Parathyroid adenoma (tissue), 2 donors: ENCODE results near the gene PANX1.

Source experiments
- H2AFZ ChIP-seq: fragments of 300-600 bp; sonication (generic); one replicate; pipeline ENCODE4 v1.7.0; 2017; ENCODE audit warnings: antibody characterized with exemption, mild to moderate bottlenecking
- H3K27ac ChIP-seq: fragments of 300-600 bp; sonication (generic); one replicate; pipeline ENCODE4 v1.7.0; 2017
- H3K27me3 ChIP-seq: fragments of 300-600 bp; sonication (generic); one replicate; pipeline ENCODE4 v1.7.0; 2017; ENCODE audit warnings: low read length; ENCODE audit not compliant: control insufficient read depth, insufficient read depth
- H3K36me3 ChIP-seq: fragments of 300-600 bp; sonication (generic); one replicate; pipeline ENCODE4 v1.7.0; 2017; ENCODE audit warnings: low read length; ENCODE audit not compliant: control insufficient read depth, insufficient read depth
- H3K4me1 ChIP-seq: fragments of 300-600 bp; sonication (generic); one replicate; pipeline ENCODE4 v1.7.0; 2017; ENCODE audit warnings: control low read depth
- H3K4me2 ChIP-seq: fragments of 300-600 bp; sonication (generic); one replicate; pipeline ENCODE4 v1.7.0; 2017; ENCODE audit warnings: low read length
- H3K4me3 ChIP-seq: fragments of 300-600 bp; sonication (generic); one replicate; pipeline ENCODE4 v1.7.0; 2017; ENCODE audit warnings: low read depth, low read length
- H3K79me2 ChIP-seq: fragments of 300-600 bp; sonication (generic); one replicate; pipeline ENCODE4 v1.7.0; 2017; ENCODE audit warnings: control low read depth
- H3K9ac ChIP-seq: fragments of 300-600 bp; sonication (generic); one replicate; pipeline ENCODE4 v1.7.0; 2017; ENCODE audit warnings: mild to moderate bottlenecking
- H3K9me3 ChIP-seq: fragments of 300-600 bp; sonication (generic); one replicate; pipeline ENCODE4 v1.7.0; 2017; ENCODE audit warnings: low read length; ENCODE audit not compliant: control insufficient read depth
- CTCF ChIP-seq: fragments of 300-600 bp; sonication (generic); IDR thresholded peaks from one replicate; pipeline ENCODE4 v1.7.0; 2017; ENCODE audit warnings: antibody characterized with exemption, mild to moderate bottlenecking
- donor health status: primary hyperparathyroidism.

PANX1 gene

GRCh38 chr11:94199136-94200130, 70.8 kb downstream of the PANX1 start:
- TF ChIP-seq CTCF: no peak
- Histone ChIP-seq H3K9ac (no peak overlapping the region), H3K4me2 (no peak overlapping the region), H3K36me3 (no peaks in the 10 kb centered on the region), H3K27ac (no peak overlapping the region), H3K27me3 (no peaks in the 10 kb centered on the region), H3K79me2 (no peaks in the 10 kb centered on the region), H3K4me3 (no peak overlapping the region), H2AFZ (no peak overlapping the region), H3K4me1 (no peaks in the 10 kb centered on the region), H3K9me3 (no peaks in the 10 kb centered on the region)

GRCh38 chr11:94201004-94201465, 72.4 kb downstream of the PANX1 start:
- Histone ChIP-seq H3K36me3 (no peaks in the 10 kb centered on the region), H3K4me1 (no peaks in the 10 kb centered on the region), H2AFZ (no peak overlapping the region), H3K4me3 (no peak overlapping the region), H3K4me2 (no peak overlapping the region), H3K27me3 (no peaks in the 10 kb centered on the region), H3K9me3 (no peaks in the 10 kb centered on the region), H3K27ac (no peak overlapping the region), H3K9ac (no peak overlapping the region), H3K79me2 (no peaks in the 10 kb centered on the region)
- TF ChIP-seq CTCF: no peak

- no peak for TF ChIP-seq CTCF
- no peaks in the 10 kb centered on the region for H3K79me2 ChIP-seq
These were observed 74.4 kb downstream of the PANX1 start for GRCh38 chr11:94203070-94203469.

GRCh38 chr11:94211261-94211830, 82.7 kb downstream of the PANX1 start:
- H2AFZ ChIP-seq: no peak overlapping the region
- H3K9me3 ChIP-seq: no peaks in the 10 kb centered on the region
- no peaks in the 10 kb centered on the region for H3K4me1 ChIP-seq
- no peak overlapping the region for H3K4me2 ChIP-seq
- no peaks in the 10 kb centered on the region for H3K27me3 ChIP-seq
- no peak overlapping the region for H3K9ac ChIP-seq
- no peaks in the 10 kb centered on the region for H3K36me3 ChIP-seq
- H3K79me2 ChIP-seq: no peaks in the 10 kb centered on the region
- H3K27ac ChIP-seq: no peak overlapping the region
- no peak overlapping the region for H3K4me3 ChIP-seq
- TF ChIP-seq CTCF: no peak

More at GRCh38 chr11:94203070-94203469, 74.4 kb downstream of the PANX1 start:
- Histone ChIP-seq H3K9ac (no peak overlapping the region), H3K4me1 (no peaks in the 10 kb centered on the region), H3K9me3 (no peaks in the 10 kb centered on the region), H3K36me3 (no peaks in the 10 kb centered on the region), H2AFZ (no peak overlapping the region), H3K4me2 (no peak overlapping the region), H3K27me3 (no peaks in the 10 kb centered on the region), H3K27ac (no peak overlapping the region), H3K4me3 (no peak overlapping the region)
